Measurements from ENCODE around the gene DHRS3. TPM values are rescaled to one million over a fixed set of nuclear protein-coding genes. Genes with fewer than 3 reads are reported as not detected.
A peak's percentile ranks its signal among the peaks of the same experiment; 100 is the strongest.

DHRS3 gene
- total and polyA plus RNA-seq, 2 of the 13 experiments (the other 11 are each of a cell fraction or from before 2014, with no cell fraction given), result 48.5 to 90.5 TPM

GRCh38 chr1:12587981-12588640 is 29.9 kb downstream of the DHRS3 start (continued):
- TF ChIP-seq ZBTB37 (CRISPR knock-in tag; IDR thresholded peaks at IDR 0.05), result no peak
- no peak for TF ChIP-seq KDM3A (CRISPR knock-in tag; IDR thresholded peaks at IDR 0.05; ENCODE audit: low read depth)
- TF ChIP-seq ZBTB25 (CRISPR knock-in tag; IDR thresholded peaks at IDR 0.05), result no peak
- TF ChIP-seq KAT7 (CRISPR knock-in tag; IDR thresholded peaks at IDR 0.05; ENCODE audit: borderline replicate concordance), result no peak
- TF ChIP-seq TOE1 (CRISPR knock-in tag; IDR thresholded peaks at IDR 0.05), result no peak
- TF ChIP-seq FIP1L1 (IDR thresholded peaks at IDR 0.05; ENCODE audit: borderline replicate concordance, insufficient read depth, low read depth, low read length), result no peak
- no peak for TF ChIP-seq FOXO4 (CRISPR knock-in tag; conservative IDR thresholded peaks at IDR 0.05)
- TF ChIP-seq ZNF281 (CRISPR knock-in tag; IDR thresholded peaks at IDR 0.05; ENCODE audit: borderline replicate concordance), result no peak
- no peak for TF ChIP-seq MIXL1 (CRISPR knock-in tag; IDR thresholded peaks at IDR 0.05)
- TF ChIP-seq NFIB (CRISPR knock-in tag; IDR thresholded peaks at IDR 0.05; ENCODE audit: borderline replicate concordance), result no peak
- no peak for TF ChIP-seq ZNF350 (CRISPR knock-in tag; IDR thresholded peaks at IDR 0.05; ENCODE audit: borderline replicate concordance, low read depth)
- TF ChIP-seq ZNF619 (CRISPR knock-in tag; IDR thresholded peaks at IDR 0.05), result no peak
- TF ChIP-seq SMYD3 (CRISPR knock-in tag; IDR thresholded peaks at IDR 0.05), result no peak
- no peak for TF ChIP-seq PRPF4 (IDR thresholded peaks at IDR 0.05; ENCODE audit: low read depth, low read length, poor library complexity, severe bottlenecking)
- no peak for TF ChIP-seq ZBTB14 (CRISPR knock-in tag; IDR thresholded peaks at IDR 0.05)
- no peak for TF ChIP-seq ELF3 (CRISPR knock-in tag; IDR thresholded peaks at IDR 0.05)
- TF ChIP-seq SKI (IDR thresholded peaks at IDR 0.05; ENCODE audit: partially characterized antibody), result peak; percentile 62
- no peak for TF ChIP-seq ZNF121 (CRISPR knock-in tag; IDR thresholded peaks at IDR 0.05)
- TF ChIP-seq ZNF484 (CRISPR knock-in tag; IDR thresholded peaks at IDR 0.05; ENCODE audit: borderline replicate concordance, low read depth), result no peak
- no peak for TF ChIP-seq ZBTB46 (CRISPR knock-in tag; IDR thresholded peaks at IDR 0.05; ENCODE audit: borderline replicate concordance)
